Neural cell (in vitro differentiated cells): Measurements from ENCODE around the gene PIBF1. TPM values are rescaled to one million over a fixed set of nuclear protein-coding genes. Genes with fewer than 3 reads are reported as not detected.

Experiments used
- H2AFZ ChIP-seq: fragments of 200-600, 300-800 bp; sonication (generic), shearing (Covaris generic); 2 replicates; pipeline ENCODE4 v1.6.0; 2014; ENCODE audit warnings: low read depth, mild to moderate bottlenecking, antibody characterized with exemption, low read length, moderate library complexity
- H3F3A ChIP-seq: fragments of 200-600 bp; shearing (Covaris generic); 2 replicates; pipeline ENCODE4 v1.6.1; 2016; ENCODE audit warnings: mild to moderate bottlenecking, moderate library complexity, mixed read lengths, antibody characterized with exemption, low read length; ENCODE audit not compliant: insufficient read depth, poor library complexity, severe bottlenecking
- H3K27ac ChIP-seq: fragments of 200-600, 300-800 bp; sonication (generic), shearing (Covaris generic); 2 replicates; pipeline ENCODE4 v1.5.1; 2014; ENCODE audit warnings: mild to moderate bottlenecking, low read length, moderate library complexity
- H3K27me3 ChIP-seq: fragments of 300-800, 200-600 bp; sonication (generic), shearing (Covaris generic); 2 replicates; pipeline ENCODE4 v1.6.0; 2014; ENCODE audit warnings: mild to moderate bottlenecking, low read depth, low read length, moderate library complexity; ENCODE audit not compliant: insufficient read depth
- H3K36me3 ChIP-seq: fragments of 300-800, 200-600 bp; sonication (generic), shearing (Covaris generic); 2 replicates; pipeline ENCODE4 v1.5.1; 2014; ENCODE audit warnings: mild to moderate bottlenecking, antibody characterized with exemption, low read length, moderate library complexity; ENCODE audit not compliant: insufficient read depth
- H3K4me2 ChIP-seq: fragments of 300-800, 200-600 bp; sonication (generic), shearing (Covaris generic); 2 replicates; pipeline ENCODE4 v1.6.0; 2014; ENCODE audit warnings: mild to moderate bottlenecking, low read length
- H3K4me3 ChIP-seq: fragments of 300-800, 200-600 bp; sonication (generic), shearing (Covaris generic); 2 replicates; pipeline ENCODE4 v1.5.1; 2014; ENCODE audit warnings: mild to moderate bottlenecking, low read length, moderate library complexity
- H3K79me2 ChIP-seq: fragments of 200-600 bp; shearing (Covaris generic); replicated peaks from 2 replicates; pipeline ENCODE4 v1.6.0; 2014; ENCODE audit warnings: mild to moderate bottlenecking, low read length, moderate library complexity; ENCODE audit not compliant: insufficient read depth
- H3K9ac ChIP-seq: fragments of 300-800, 200-600 bp; sonication (generic), shearing (Covaris generic); 2 replicates; pipeline ENCODE4 v1.6.1; 2016; ENCODE audit warnings: mild to moderate bottlenecking, low read length, mixed read lengths
- H3K9me2 ChIP-seq: fragments of 200-600 bp; shearing (Covaris generic); 2 replicates; pipeline ENCODE4 v1.6.1; 2016; ENCODE audit warnings: mild to moderate bottlenecking, low read length, mixed read lengths; ENCODE audit not compliant: insufficient read depth
- H3K9me3 ChIP-seq: fragments of 200-600, 300-800 bp; sonication (generic), shearing (Covaris generic); 2 replicates; pipeline ENCODE4 v1.6.1; 2016; ENCODE audit warnings: mild to moderate bottlenecking, mixed run types, low read length, moderate library complexity, mixed read lengths
- H4K20me1 ChIP-seq: fragments of 200-600 bp; shearing (Covaris generic); 2 replicates; pipeline ENCODE4 v1.6.1; 2016; ENCODE audit warnings: mild to moderate bottlenecking, mixed run types; ENCODE audit not compliant: insufficient read depth
- EP300 ChIP-seq: fragments of 450-650 bp; conservative IDR thresholded peaks from 2 replicates; pipeline ENCODE4 v1.6.1; 2014; ENCODE audit warnings: antibody characterized with exemption, mild to moderate bottlenecking, moderate library complexity; ENCODE audit not compliant: poor library complexity, severe bottlenecking
- EZH2 ChIP-seq: fragments of 200-600, 300-800 bp; shearing (Covaris generic), sonication (generic); IDR thresholded peaks from 2 replicates; pipeline ENCODE4 v1.6.1; 2014; ENCODE audit warnings: antibody characterized with exemption, low read length, borderline replicate concordance, mild to moderate bottlenecking; ENCODE audit not compliant: insufficient read depth, poor library complexity, severe bottlenecking
- MXI1 ChIP-seq: fragments of 450-650 bp; conservative IDR thresholded peaks from 2 replicates; pipeline ENCODE4 v1.6.1; 2014; ENCODE audit warnings: antibody characterized with exemption, mild to moderate bottlenecking; ENCODE audit not compliant: poor library complexity, severe bottlenecking
- POLR2AphosphoS5 ChIP-seq: IDR thresholded peaks from 2 replicates; pipeline ENCODE4 v1.6.1; 2012
- RAD21 ChIP-seq: fragments of 450-650 bp; conservative IDR thresholded peaks from 2 replicates; pipeline ENCODE4 v1.6.1; 2014; ENCODE audit warnings: antibody characterized with exemption, mild to moderate bottlenecking, moderate library complexity
- SMC3 ChIP-seq: fragments of 450-650 bp; conservative IDR thresholded peaks from 2 replicates; pipeline ENCODE4 v1.6.1; 2014; ENCODE audit warnings: antibody characterized with exemption, mild to moderate bottlenecking, moderate library complexity; ENCODE audit not compliant: poor library complexity
- polyA plus RNA-seq: library from polyadenylated mRNA; depleted of rRNA; stranded (reverse); fragments of >200 nt; gene quantifications from 2 replicates; pipeline ENCODE4 v1.2.3, GENCODE V29; 2014
- TF ChIP-seq, protein P1 (sequence below): fragments of 450-650 bp; IDR thresholded peaks from 2 replicates; pipeline ENCODE4 v1.5.1; 2014; ENCODE audit warnings: antibody characterized with exemption, mild to moderate bottlenecking, moderate library complexity; ENCODE audit not compliant: poor library complexity, severe bottlenecking

Gene PIBF1
- polyA plus RNA-seq, 1 donor from 2014 or later: 42.4 TPM

DNA sequence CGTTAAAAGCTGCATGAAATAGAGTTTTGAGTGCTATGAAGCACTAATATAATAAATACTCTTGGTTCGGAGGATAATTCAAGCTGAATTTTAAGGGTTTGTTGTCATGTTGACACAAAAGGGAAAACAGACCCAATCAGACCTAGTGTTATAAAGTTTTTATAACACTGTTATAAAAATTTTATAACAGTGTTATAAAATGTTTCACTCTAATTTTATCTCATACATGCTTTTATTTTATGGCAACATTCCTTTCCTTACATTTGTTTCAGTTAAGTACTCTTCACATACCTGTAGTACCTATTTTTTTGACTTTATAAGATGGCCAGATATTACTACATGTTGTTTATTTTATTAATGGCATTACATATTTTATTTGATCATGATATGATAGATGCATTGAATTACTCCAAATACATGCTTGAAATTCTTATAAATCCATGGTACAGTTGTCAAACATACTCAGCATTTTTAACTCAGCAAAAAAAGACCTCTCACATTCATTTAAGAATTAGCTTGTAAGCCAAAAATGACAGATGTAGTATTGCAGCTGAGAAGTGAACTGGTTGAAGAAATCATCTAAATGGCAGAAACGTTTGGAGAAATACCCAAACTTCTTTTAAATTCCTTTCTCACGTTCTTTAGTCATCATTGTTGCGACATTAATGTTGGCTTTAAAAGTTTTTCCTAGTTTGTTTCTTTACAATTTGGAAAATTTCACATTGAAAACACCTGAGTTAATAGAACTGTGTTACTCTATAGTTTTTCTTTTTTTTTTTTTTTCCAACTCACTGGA lies 104.5 kb downstream of the PIBF1 start:
- TF ChIP-seq POLR2AphosphoS5 (no peak), MXI1 (no peak), SMC3 (no peak)
- Histone ChIP-seq H3K9ac (no peak overlapping the region), H3K79me2 (no peaks in the 10 kb centered on the region), H3F3A (no peaks in the 10 kb centered on the region), H3K27me3 (no peaks in the 10 kb centered on the region), H3K4me3 (no peak overlapping the region), H3K36me3 (no peaks in the 10 kb centered on the region), H2AFZ (no peak overlapping the region), H3K4me2 (no peak overlapping the region), H3K9me3 (no peaks in the 10 kb centered on the region), H3K27ac (no peak overlapping the region), H4K20me1 (no peaks in the 10 kb centered on the region), H3K9me2 (no peaks in the 10 kb centered on the region)

DNA sequence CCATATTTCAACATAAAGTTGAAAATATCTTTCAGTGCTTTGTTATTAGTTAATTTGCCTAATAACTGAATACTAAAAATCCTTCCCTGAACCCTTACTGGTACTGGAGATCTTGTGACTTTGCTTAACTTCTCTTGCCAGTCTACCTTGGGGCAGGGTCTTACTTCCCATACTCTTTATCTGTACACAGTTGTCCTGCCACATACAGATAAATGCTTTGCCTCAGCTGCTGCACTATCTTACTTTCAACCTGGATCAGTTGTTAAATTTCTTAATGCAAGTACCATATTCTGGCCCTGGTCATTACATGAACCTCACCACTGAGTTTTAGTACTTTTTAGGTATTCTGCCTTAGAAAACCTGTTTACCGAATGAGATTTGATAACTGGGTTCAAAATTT lies 107.6 kb downstream of the PIBF1 start:
- Histone ChIP-seq H3K4me2 (no peak overlapping the region), H3K9me2 (no peaks in the 10 kb centered on the region), H3K36me3 (no peaks in the 10 kb centered on the region), H3K27me3 (no peaks in the 10 kb centered on the region), H3K9me3 (no peaks in the 10 kb centered on the region), H4K20me1 (no peaks in the 10 kb centered on the region), H3K4me3 (no peak overlapping the region), H3K79me2 (no peaks in the 10 kb centered on the region), H3K27ac (no peak overlapping the region), H3F3A (no peaks in the 10 kb centered on the region), H2AFZ (no peak overlapping the region), H3K9ac (no peak overlapping the region)
- TF ChIP-seq EP300 (no peak), RAD21 (no peak), SMC3 (no peak)
- TF ChIP-seq, protein P1, sequence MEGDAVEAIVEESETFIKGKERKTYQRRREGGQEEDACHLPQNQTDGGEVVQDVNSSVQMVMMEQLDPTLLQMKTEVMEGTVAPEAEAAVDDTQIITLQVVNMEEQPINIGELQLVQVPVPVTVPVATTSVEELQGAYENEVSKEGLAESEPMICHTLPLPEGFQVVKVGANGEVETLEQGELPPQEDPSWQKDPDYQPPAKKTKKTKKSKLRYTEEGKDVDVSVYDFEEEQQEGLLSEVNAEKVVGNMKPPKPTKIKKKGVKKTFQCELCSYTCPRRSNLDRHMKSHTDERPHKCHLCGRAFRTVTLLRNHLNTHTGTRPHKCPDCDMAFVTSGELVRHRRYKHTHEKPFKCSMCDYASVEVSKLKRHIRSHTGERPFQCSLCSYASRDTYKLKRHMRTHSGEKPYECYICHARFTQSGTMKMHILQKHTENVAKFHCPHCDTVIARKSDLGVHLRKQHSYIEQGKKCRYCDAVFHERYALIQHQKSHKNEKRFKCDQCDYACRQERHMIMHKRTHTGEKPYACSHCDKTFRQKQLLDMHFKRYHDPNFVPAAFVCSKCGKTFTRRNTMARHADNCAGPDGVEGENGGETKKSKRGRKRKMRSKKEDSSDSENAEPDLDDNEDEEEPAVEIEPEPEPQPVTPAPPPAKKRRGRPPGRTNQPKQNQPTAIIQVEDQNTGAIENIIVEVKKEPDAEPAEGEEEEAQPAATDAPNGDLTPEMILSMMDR: no peak

DNA sequence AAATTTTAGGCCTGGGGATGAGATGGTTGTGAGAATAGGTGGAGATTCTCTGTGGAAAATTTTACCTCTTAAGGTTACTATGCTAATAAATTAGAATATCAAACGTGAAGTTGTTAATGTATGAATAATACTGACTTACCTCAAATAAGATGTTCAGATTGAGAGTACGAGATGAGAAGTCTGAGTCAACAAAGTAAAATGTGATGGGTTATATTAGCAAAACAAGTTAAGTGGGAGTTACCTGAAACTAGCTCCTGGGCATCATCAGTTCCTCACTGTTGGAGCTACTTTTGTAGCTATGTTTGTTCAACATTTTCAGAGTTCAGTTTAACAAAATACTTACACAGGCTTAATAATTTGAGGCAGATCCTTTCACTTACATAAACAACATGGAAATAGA lies 108.6 kb downstream of the PIBF1 start:
- Histone ChIP-seq H3F3A (no peaks in the 10 kb centered on the region), H3K27me3 (no peaks in the 10 kb centered on the region), H3K9ac (no peak overlapping the region), H4K20me1 (no peaks in the 10 kb centered on the region), H3K9me3 (no peaks in the 10 kb centered on the region), H3K4me3 (no peak overlapping the region), H3K79me2 (no peaks in the 10 kb centered on the region), H3K36me3 (peaks cover under 1% of the 10 kb centered on the region), H3K9me2 (no peaks in the 10 kb centered on the region), H3K27ac (no peak overlapping the region), H2AFZ (no peak overlapping the region), H3K4me2 (no peak overlapping the region)
- TF ChIP-seq EP300 (no peak), EZH2 (no peak)
